ENCODE results near the gene LILRA6.
A peak's percentile ranks its signal among the peaks of the same experiment; 100 is the strongest.
"Not testable (repeated sequence)": the region's sequence is repeated elsewhere in the genome, so short reads cannot be mapped to it uniquely, and the experiment has no call there.

LILRA6 gene

GRCh38 chr19:54230031-54230430, 12.6 kb downstream of the LILRA6 start:
- CTCF ChIA-PET = interaction anchor here (0.7 kb wide), 1 partner anchor 65 kb away, joined by 3 read pairs; no protein-coding TSS in a partner anchor
- H3K27me3 Mint-ChIP-seq = peaks cover 48% of the 10 kb centered on the region
- peaks cover 3% of the 10 kb centered on the region for H3K4me1 Mint-ChIP-seq
- no peaks in the 10 kb centered on the region for H3K9me3 Mint-ChIP-seq
- no peaks in the 10 kb centered on the region for H3K36me3 Mint-ChIP-seq
- H3K27ac Mint-ChIP-seq = no peak overlapping the region
- H3K4me3 Mint-ChIP-seq = no peak overlapping the region
- no peak for DNase-seq

- CTCF ChIA-PET = interaction anchor here (0.8 to 0.9 kb wide), 2 partner anchors 11 to 37 kb away, joined by 3 to 5 read pairs; no protein-coding TSS in a partner anchor
- Mint-ChIP-seq H3K36me3 (no peaks in the 10 kb centered on the region), H3K27ac (no peak overlapping the region), H3K4me1 (peaks cover 3% of the 10 kb centered on the region), H3K27me3 (peaks cover 45% of the 10 kb centered on the region), H3K9me3 (no peaks in the 10 kb centered on the region), H3K4me3 (no peak overlapping the region)
- DNase-seq = no peak
Observed at GRCh38 chr19:54229146-54229545, 13.4 kb downstream of the LILRA6 start.

- DNase-seq, H3K27ac Mint-ChIP-seq, H3K4me3 Mint-ChIP-seq, H3K9me3 Mint-ChIP-seq, CTCF ChIA-PET, H3K36me3 Mint-ChIP-seq: not testable (repeated sequence)
- H3K4me1 Mint-ChIP-seq = peaks cover 16% of the 10 kb centered on the region
- H3K27me3 Mint-ChIP-seq = peaks cover 30% of the 10 kb centered on the region
Observed at GRCh38 chr19:54224619-54225018, 18.0 kb downstream of the LILRA6 start.

GRCh38 chr19:54223937-54224281, 18.7 kb downstream of the LILRA6 start:
- H3K4me3 Mint-ChIP-seq, DNase-seq, H3K36me3 Mint-ChIP-seq, H3K27ac Mint-ChIP-seq, H3K9me3 Mint-ChIP-seq: not testable (repeated sequence)
- CTCF ChIA-PET = interaction anchor here (0.7 kb wide), 1 partner anchor 10 kb away, joined by 3 read pairs; no protein-coding TSS in a partner anchor
- peaks cover 23% of the 10 kb centered on the region for H3K27me3 Mint-ChIP-seq
- peaks cover 16% of the 10 kb centered on the region for H3K4me1 Mint-ChIP-seq

GRCh38 chr19:54223277-54223936, 19.2 kb downstream of the LILRA6 start:
- CTCF ChIA-PET = interaction anchor here (0.7 kb wide), 1 partner anchor 11 kb away, joined by 3 read pairs; no protein-coding TSS in a partner anchor
- not testable (repeated sequence) for H3K27ac Mint-ChIP-seq, H3K36me3 Mint-ChIP-seq, DNase-seq, H3K9me3 Mint-ChIP-seq
- H3K27me3 Mint-ChIP-seq = peaks cover 18% of the 10 kb centered on the region
- peaks cover 16% of the 10 kb centered on the region for H3K4me1 Mint-ChIP-seq
- H3K4me3 Mint-ChIP-seq = peak overlapping the region; percentile 10

- Mint-ChIP-seq H3K27ac (peak within 1 kb of the TSS; percentile 30), H3K27me3 (peaks cover 18% of the 10 kb centered on the region), H3K4me3 (peak within 1 kb of the TSS; percentile 40), H3K4me1 (peaks cover 16% of the 10 kb centered on the region)
- CTCF ChIA-PET, DNase-seq, H3K36me3 Mint-ChIP-seq, H3K9me3 Mint-ChIP-seq: not testable (repeated sequence)
Observed at GRCh38 chr19:54222474-54223276, 19.9 kb downstream of the LILRA6 start, which contains the start of gene LILRB3. Gene LILRB3, minus strand, starts transcription at chr19:54223007. Its CDS starts 31 bp downstream, at chr19:54222976.

- H3K36me3 Mint-ChIP-seq, H3K9me3 Mint-ChIP-seq, DNase-seq, CTCF ChIA-PET, H3K4me3 Mint-ChIP-seq, H3K27ac Mint-ChIP-seq: not testable (repeated sequence)
- Mint-ChIP-seq H3K4me1 (peaks cover 16% of the 10 kb centered on the region), H3K27me3 (peaks cover 18% of the 10 kb centered on the region)
Observed at GRCh38 chr19:54221947-54222346, 20.6 kb downstream of the LILRA6 start.

GRCh38 chr19:54219702-54220101, 22.9 kb downstream of the LILRA6 start:
- H3K9me3 Mint-ChIP-seq, H3K4me3 Mint-ChIP-seq, DNase-seq, CTCF ChIA-PET, H3K36me3 Mint-ChIP-seq, H3K27ac Mint-ChIP-seq: not testable (repeated sequence)
- Mint-ChIP-seq H3K4me1 (peaks cover 16% of the 10 kb centered on the region), H3K27me3 (peaks cover 18% of the 10 kb centered on the region)

GRCh38 chr19:54218960-54219661, 23.5 kb downstream of the LILRA6 start:
- no peaks in the 10 kb centered on the region for H3K9me3 Mint-ChIP-seq
- peaks cover 16% of the 10 kb centered on the region for H3K4me1 Mint-ChIP-seq
- CTCF ChIA-PET = interaction anchor here (0.9 kb wide), 1 partner anchor 10 kb away, joined by 3 read pairs; no protein-coding TSS in a partner anchor

GRCh38 chr19:54218259-54218658, 24.3 kb downstream of the LILRA6 start:
- Mint-ChIP-seq H3K4me1 (peaks cover 9% of the 10 kb centered on the region), H3K36me3 (peaks cover 7% of the 10 kb centered on the region), H3K4me3 (no peak overlapping the region), H3K27me3 (peaks cover 9% of the 10 kb centered on the region), H3K9me3 (no peaks in the 10 kb centered on the region), H3K27ac (no peak overlapping the region)
- DNase-seq = no peak
- CTCF ChIA-PET = interaction anchor here (0.9 kb wide), 1 partner anchor 11 kb away, joined by 3 read pairs; no protein-coding TSS in a partner anchor

More at GRCh38 chr19:54218960-54219661, 23.5 kb downstream of the LILRA6 start:
- Mint-ChIP-seq H3K4me3 (no peak overlapping the region), H3K27me3 (peaks cover 17% of the 10 kb centered on the region), H3K27ac (no peak overlapping the region), H3K36me3 (peaks cover 6% of the 10 kb centered on the region)
- DNase-seq = no peak

GRCh38 chr19:54217517-54218247, 24.9 kb downstream of the LILRA6 start:
- H3K9me3 Mint-ChIP-seq, DNase-seq, CTCF ChIA-PET, H3K4me3 Mint-ChIP-seq, H3K4me1 Mint-ChIP-seq, H3K27ac Mint-ChIP-seq, H3K36me3 Mint-ChIP-seq, H3K27me3 Mint-ChIP-seq: not testable (repeated sequence)

GRCh38 chr19:54216869-54217268, 25.7 kb downstream of the LILRA6 start:
- H3K4me3 Mint-ChIP-seq = no peak overlapping the region
- H3K27me3 Mint-ChIP-seq = no peaks in the 10 kb centered on the region
- no peak overlapping the region for H3K27ac Mint-ChIP-seq
- H3K9me3 Mint-ChIP-seq = no peaks in the 10 kb centered on the region
- peaks cover 2% of the 10 kb centered on the region for H3K4me1 Mint-ChIP-seq
- H3K36me3 Mint-ChIP-seq = peaks cover 10% of the 10 kb centered on the region
- CTCF ChIA-PET = no interaction called here
- no peak for DNase-seq

- not testable (repeated sequence) for H3K27ac Mint-ChIP-seq, H3K9me3 Mint-ChIP-seq
- H3K36me3 Mint-ChIP-seq = peaks cover 23% of the 10 kb centered on the region
Observed at GRCh38 chr19:54214734-54215133, 27.9 kb downstream of the LILRA6 start.

GRCh38 chr19:54214217-54214616, 28.4 kb downstream of the LILRA6 start:
- H3K27me3 Mint-ChIP-seq, H3K4me3 Mint-ChIP-seq, DNase-seq, H3K9me3 Mint-ChIP-seq, CTCF ChIA-PET, H3K27ac Mint-ChIP-seq: not testable (repeated sequence)
- H3K36me3 Mint-ChIP-seq = peaks cover 23% of the 10 kb centered on the region
- peaks cover 25% of the 10 kb centered on the region for H3K4me1 Mint-ChIP-seq

More at GRCh38 chr19:54214734-54215133, 27.9 kb downstream of the LILRA6 start:
- DNase-seq, H3K27me3 Mint-ChIP-seq, CTCF ChIA-PET, H3K4me3 Mint-ChIP-seq: not testable (repeated sequence)
- peaks cover 20% of the 10 kb centered on the region for H3K4me1 Mint-ChIP-seq
